ENCODE results near the gene GABRA4.

Gene GABRA4

GRCh38 chr4:46931981-46932380, 61.4 kb downstream of the GABRA4 start:
- CTCF ChIA-PET = interaction anchor here (0.7 to 4.0 kb wide), 20 partner anchors 8 to 1001 kb away, joined by 3 to 21 read pairs (median 4); no protein-coding TSS in a partner anchor
- peak; percentile 15 for DNase-seq (ENCODE audit: extremely low spot score)

GRCh38 chr4:46930891-46931290, 62.5 kb downstream of the GABRA4 start:
- CTCF ChIA-PET = interaction anchor here (1.1 to 1.9 kb wide), 5 partner anchors 9 to 190 kb away, joined by 3 to 9 read pairs (median 5); no protein-coding TSS in a partner anchor
- DNase-seq (ENCODE audit: extremely low spot score) = no peak
- TF ChIP-seq CTCF (IDR thresholded peaks at IDR 0.05; ENCODE audit: control extremely low read depth, extremely low read depth, low read depth, missing control alignments) = no peak
- POLR2A ChIA-PET = no interaction called here

More at GRCh38 chr4:46931981-46932380, 61.4 kb downstream of the GABRA4 start:
- POLR2A ChIA-PET = no interaction called here
- TF ChIP-seq CTCF (IDR thresholded peaks at IDR 0.05; ENCODE audit: control extremely low read depth, extremely low read depth, low read depth, missing control alignments) = peak; percentile 64

- ChIA-PET POLR2A (no interaction called here), CTCF (interaction anchor here (1.8 to 2.1 kb wide), 2 partner anchors 10 to 196 kb away, joined by 4 to 5 read pairs; no protein-coding TSS in a partner anchor)
- no peak for TF ChIP-seq CTCF (IDR thresholded peaks at IDR 0.05; ENCODE audit: control extremely low read depth, extremely low read depth, low read depth, missing control alignments)
- no peak for DNase-seq (ENCODE audit: extremely low spot score)
Observed at GRCh38 chr4:46927201-46927600, 66.2 kb downstream of the GABRA4 start.

- TF ChIP-seq CTCF (IDR thresholded peaks at IDR 0.05; ENCODE audit: control extremely low read depth, extremely low read depth, low read depth, missing control alignments) = no peak
- no peak for DNase-seq (ENCODE audit: extremely low spot score)
- CTCF ChIA-PET = interaction anchor here (1.0 kb wide), 1 partner anchor 179 kb away, joined by 3 read pairs; no protein-coding TSS in a partner anchor
- POLR2A ChIA-PET = no interaction called here
Observed at GRCh38 chr4:46924789-46925529, 68.4 kb downstream of the GABRA4 start.

- POLR2A ChIA-PET = no interaction called here
- TF ChIP-seq CTCF (IDR thresholded peaks at IDR 0.05; ENCODE audit: control extremely low read depth, extremely low read depth, low read depth, missing control alignments) = no peak
- CTCF ChIA-PET = interaction anchor here (3.3 kb wide), 1 partner anchor 11 kb away, joined by 21 read pairs; no protein-coding TSS in a partner anchor
- no peak for DNase-seq (ENCODE audit: extremely low spot score)
Observed at GRCh38 chr4:46922205-46922604, 71.2 kb downstream of the GABRA4 start.

GRCh38 chr4:46909078-46909477, 84.3 kb downstream of the GABRA4 start, which contains the start of gene COX7B2:
TSS of gene COX7B2 (minus strand) at chr4:46909245. CDS start at chr4:46735192, 174,053 bp downstream.
- ChIA-PET CTCF (interaction anchor here (1.0 kb wide), 1 partner anchor 13 kb away, joined by 4 read pairs; no protein-coding TSS in a partner anchor), POLR2A (no interaction called here)
- no peak for TF ChIP-seq CTCF (IDR thresholded peaks at IDR 0.05; ENCODE audit: control extremely low read depth, extremely low read depth, low read depth, missing control alignments)
- DNase-seq (ENCODE audit: extremely low spot score) = no peak

Measured in GM10248 (cell line).